Measurements from ENCODE around the gene USP25.

GRCh38 chr21:15837645-15838044, 107.9 kb downstream of the USP25 start:
- no peak for TF ChIP-seq CTCF (IDR thresholded peaks at IDR 0.05)
- TF ChIP-seq POLR2A (IDR thresholded peaks at IDR 0.05), result no peak
